GM12864 (cell line): ENCODE results near the gene PNLIPRP2.

ENCODE experiments used
- DNase-seq: peaks from one replicate; pipeline ENCODE4 v3.0.0-alpha.2; 2011; ENCODE audit warnings: low read depth
- H3K4me3 ChIP-seq: 2 replicates; pipeline ENCODE4 v1.5.1; 2011; ENCODE audit warnings: mild to moderate bottlenecking, low read depth, low read length, control low read depth
- TF ChIP-seq, protein P1 (sequence below): IDR thresholded peaks from 2 replicates; pipeline ENCODE4 v1.5.1; 2011; ENCODE audit warnings: low read depth, mild to moderate bottlenecking, moderate library complexity, low read length, control low read depth, inconsistent platforms; ENCODE audit errors: missing control alignments

The PNLIPRP2 gene

GRCh38 chr10:116634126-116634975 lies 13.6 kb downstream of the PNLIPRP2 start:
- TF ChIP-seq, protein P1, sequence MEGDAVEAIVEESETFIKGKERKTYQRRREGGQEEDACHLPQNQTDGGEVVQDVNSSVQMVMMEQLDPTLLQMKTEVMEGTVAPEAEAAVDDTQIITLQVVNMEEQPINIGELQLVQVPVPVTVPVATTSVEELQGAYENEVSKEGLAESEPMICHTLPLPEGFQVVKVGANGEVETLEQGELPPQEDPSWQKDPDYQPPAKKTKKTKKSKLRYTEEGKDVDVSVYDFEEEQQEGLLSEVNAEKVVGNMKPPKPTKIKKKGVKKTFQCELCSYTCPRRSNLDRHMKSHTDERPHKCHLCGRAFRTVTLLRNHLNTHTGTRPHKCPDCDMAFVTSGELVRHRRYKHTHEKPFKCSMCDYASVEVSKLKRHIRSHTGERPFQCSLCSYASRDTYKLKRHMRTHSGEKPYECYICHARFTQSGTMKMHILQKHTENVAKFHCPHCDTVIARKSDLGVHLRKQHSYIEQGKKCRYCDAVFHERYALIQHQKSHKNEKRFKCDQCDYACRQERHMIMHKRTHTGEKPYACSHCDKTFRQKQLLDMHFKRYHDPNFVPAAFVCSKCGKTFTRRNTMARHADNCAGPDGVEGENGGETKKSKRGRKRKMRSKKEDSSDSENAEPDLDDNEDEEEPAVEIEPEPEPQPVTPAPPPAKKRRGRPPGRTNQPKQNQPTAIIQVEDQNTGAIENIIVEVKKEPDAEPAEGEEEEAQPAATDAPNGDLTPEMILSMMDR: no peak
- no peak overlapping the region for H3K4me3 ChIP-seq
- DNase-seq: no peak

DNA sequence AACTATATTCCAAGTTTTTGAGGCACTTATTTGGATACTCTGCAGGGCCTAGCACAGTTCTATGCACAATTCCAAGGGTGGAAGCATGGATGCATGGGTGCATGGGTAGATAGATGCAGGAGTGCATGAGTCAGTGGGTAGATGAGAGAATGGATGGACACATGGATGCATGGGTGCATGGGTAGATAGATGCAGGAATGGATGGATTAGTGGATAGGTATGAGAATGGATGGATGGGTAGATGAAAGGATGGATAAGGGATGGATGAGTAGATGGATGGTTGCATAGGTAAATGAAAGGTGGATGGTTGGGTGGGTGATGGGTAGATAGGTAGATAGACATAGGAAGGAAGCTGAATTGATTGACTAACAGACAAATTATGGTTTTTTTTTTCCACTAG lies 15.6 kb downstream of the PNLIPRP2 start:
- no peak for DNase-seq
- H3K4me3 ChIP-seq: no peak overlapping the region
- TF ChIP-seq, protein P1: no peak

GRCh38 chr10:116636976-116637375 lies 16.2 kb downstream of the PNLIPRP2 start:
- no peak overlapping the region for H3K4me3 ChIP-seq
- DNase-seq: no peak
- TF ChIP-seq, protein P1: no peak

DNA sequence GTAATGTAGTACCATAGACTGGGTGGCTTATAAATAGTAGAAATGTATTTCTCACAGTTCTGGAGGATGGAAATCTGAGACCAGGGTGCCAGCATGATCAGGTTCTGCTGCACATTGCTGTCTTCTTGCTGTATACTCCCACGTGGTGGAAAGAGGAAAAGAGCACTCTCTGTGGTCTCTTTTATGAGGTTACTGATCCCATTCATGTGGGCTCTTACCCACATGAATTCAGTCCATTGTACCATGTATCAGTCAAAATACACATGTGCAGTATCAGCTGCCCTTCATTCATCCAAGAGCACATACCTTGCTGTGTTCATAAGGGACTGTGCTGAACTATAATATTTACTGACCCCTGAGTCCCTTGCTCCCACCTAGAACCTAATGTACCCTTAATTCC lies 17.1 kb downstream of the PNLIPRP2 start:
- TF ChIP-seq, protein P1: no peak
- H3K4me3 ChIP-seq: no peak overlapping the region
- no peak for DNase-seq

DNA sequence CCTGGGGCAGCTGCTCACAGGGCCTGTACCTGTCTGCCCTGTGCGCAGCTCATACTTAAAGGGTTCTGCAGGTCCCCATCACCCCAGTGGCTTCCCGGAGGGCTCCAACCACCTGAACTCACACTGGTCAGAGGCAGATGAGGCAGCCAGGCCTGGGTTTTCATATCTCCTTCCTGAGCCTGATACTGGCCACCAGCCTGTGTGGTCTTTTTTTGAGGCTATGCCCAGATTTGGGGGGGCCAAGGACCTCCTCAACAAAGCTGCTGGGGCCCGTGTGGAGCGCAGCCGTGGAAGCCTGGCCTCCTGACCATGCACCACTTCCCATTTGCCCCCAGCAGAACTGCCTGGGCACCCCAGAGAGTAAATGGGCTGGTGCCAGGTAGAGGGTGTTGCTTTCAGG lies 25.7 kb downstream of the PNLIPRP2 start:
- H3K4me3 ChIP-seq: no peak overlapping the region
- no peak for DNase-seq
- TF ChIP-seq, protein P1: no peak

DNA sequence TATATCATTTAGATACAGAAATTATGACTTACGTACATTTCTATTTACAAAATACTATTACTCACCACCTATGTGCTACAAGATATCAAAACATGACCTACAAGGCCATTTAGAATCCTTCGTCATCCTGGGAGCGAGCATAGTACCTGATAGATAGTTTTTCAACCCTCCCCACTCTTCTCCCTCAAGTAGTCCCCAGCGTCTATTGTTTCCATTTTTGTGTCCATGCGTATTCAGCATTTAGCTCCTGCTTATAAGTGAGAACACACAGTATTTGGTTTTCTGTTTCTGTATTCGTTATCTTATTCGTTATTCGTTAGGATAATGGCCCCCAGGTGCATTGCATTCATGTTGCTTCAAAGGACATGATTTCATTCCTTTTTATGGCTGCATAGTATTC lies 28.1 kb downstream of the PNLIPRP2 start:
- H3K4me3 ChIP-seq: no peak overlapping the region
- TF ChIP-seq, protein P1: no peak
- no peak for DNase-seq

DNA sequence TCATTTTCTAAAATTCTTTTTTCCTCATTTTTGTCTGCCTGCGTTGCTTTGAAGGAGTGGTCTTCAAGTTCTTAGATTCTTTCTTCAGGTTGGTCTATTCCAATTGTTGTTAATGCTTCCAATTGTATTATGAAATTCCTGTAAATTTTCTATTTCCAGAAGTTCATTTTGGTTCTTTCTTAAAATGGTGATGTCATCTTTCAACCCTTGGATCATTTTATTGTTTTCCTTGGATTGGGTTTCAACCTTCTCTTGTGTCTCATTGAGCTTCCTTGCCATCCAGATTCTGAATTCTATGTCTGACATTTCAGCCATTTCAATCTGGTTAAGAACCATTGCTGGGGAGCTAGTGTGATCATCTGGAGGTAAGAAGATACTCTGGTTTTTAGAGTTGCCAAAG lies 33.1 kb downstream of the PNLIPRP2 start:
- DNase-seq: no peak
- TF ChIP-seq, protein P1: no peak
- no peak overlapping the region for H3K4me3 ChIP-seq
